ENCODE results near the gene ADAMTS5. TPM values are rescaled to one million over a fixed set of nuclear protein-coding genes. Genes with fewer than 3 reads are reported as not detected.

Gene ADAMTS5
- total RNA-seq, 2 donors from 2014 or later = 6.1 to 10.9 TPM

DNA sequence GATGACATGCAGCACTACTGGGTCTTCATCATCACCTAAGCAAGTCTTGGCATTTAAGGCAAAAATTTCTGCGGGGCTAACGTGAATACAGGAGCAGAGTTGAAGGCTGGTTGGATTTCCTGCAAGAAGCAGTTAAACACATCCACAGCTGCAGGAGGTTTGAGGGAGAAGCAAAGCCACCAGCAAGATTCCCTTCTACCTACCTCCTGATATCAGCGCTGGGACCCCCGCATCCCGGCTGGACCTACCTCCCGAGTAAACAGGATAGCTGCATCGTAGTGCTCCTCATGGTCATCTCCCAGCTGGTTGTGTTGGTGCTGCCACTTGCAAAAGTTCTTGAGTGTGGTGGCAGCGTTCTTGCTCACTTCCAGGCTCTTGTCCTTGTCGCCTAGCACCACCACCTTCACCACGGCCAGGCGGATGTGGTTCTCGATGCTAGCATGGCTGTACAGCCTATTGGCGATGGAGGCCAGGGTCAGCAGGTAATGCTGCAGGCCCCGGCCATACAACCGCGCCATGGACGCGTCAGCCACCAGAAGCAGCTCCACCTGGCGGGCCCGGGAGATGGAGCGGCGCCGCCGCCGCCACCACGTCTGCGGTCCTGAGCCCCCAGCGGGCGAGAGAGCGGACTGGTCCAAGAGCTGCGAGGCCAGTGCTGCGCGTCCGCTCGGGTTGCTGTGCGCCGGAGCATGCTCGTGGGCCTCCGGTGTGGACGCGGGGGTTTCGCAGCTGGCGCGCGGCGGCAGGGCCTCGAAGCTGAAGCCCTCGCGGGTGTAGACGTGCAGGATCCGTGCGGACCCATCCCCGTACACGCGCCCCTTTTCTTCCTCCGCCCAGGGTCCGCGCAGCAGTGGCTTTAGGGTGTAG lies 1.6 kb downstream of the ADAMTS5 start:
- peak overlapping the region; percentile 73 to 79 for H3K27ac ChIP-seq
- DNase-seq (ENCODE audit: low spot score) = no peak

DNA sequence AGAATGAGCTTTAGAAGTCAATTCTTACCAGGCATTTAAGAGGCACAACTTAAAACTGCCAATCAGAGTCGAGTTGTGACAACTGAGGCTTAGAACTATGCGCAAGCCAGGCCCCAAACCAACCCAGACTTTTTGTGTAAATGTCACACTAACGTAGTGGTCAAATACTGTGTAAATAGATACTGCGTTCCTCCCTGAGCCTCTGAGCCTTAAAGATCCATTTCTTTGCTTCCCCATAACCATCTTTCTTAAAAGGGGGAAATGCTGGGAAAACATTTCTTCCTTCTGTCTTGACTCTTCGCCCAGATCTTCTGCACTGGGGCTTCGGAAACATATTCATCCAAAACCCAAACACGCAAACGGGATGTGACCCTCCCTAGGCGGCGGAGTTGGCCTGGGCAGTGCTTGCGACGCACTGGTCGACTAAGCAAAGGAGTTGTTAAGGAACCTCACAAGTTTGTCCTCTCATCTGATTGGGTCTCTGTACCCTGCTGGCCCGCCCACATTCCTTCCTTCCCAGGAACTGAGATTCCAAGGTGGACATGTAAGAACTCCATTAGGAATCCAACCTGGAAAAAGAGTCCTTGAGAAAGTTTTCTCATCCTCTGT lies 2.6 kb downstream of the ADAMTS5 start:
- Histone ChIP-seq H3K4me1 (peaks cover 0 to 20% of the 10 kb centered on the region in 2 donors), H3K9me3 (no peaks in the 10 kb centered on the region), H3K36me3 (no peaks in the 10 kb centered on the region), H3K4me3 (peak overlapping the region; percentile 62 to 69), H3K27me3 (no peaks in the 10 kb centered on the region), H3K27ac (peak overlapping the region; percentile 73 to 79)
- peak; percentile 87 for DNase-seq (ENCODE audit: low spot score)
- TF ChIP-seq, protein P1, sequence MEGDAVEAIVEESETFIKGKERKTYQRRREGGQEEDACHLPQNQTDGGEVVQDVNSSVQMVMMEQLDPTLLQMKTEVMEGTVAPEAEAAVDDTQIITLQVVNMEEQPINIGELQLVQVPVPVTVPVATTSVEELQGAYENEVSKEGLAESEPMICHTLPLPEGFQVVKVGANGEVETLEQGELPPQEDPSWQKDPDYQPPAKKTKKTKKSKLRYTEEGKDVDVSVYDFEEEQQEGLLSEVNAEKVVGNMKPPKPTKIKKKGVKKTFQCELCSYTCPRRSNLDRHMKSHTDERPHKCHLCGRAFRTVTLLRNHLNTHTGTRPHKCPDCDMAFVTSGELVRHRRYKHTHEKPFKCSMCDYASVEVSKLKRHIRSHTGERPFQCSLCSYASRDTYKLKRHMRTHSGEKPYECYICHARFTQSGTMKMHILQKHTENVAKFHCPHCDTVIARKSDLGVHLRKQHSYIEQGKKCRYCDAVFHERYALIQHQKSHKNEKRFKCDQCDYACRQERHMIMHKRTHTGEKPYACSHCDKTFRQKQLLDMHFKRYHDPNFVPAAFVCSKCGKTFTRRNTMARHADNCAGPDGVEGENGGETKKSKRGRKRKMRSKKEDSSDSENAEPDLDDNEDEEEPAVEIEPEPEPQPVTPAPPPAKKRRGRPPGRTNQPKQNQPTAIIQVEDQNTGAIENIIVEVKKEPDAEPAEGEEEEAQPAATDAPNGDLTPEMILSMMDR (IDR thresholded peaks at IDR 0.05) = no peak

More for the DNA sequence above, 1.6 kb downstream of the ADAMTS5 start:
- no peaks in the 10 kb centered on the region for H3K9me3 ChIP-seq
- H3K27me3 ChIP-seq = no peaks in the 10 kb centered on the region
- H3K4me3 ChIP-seq = peak overlapping the region; percentile 62 to 69
- TF ChIP-seq, protein P1 (IDR thresholded peaks at IDR 0.05) = peak in 1 of 2 donors; percentile 47
- peaks cover 0 to 20% of the 10 kb centered on the region in 2 donors for H3K4me1 ChIP-seq
- H3K36me3 ChIP-seq = no peaks in the 10 kb centered on the region

DNA sequence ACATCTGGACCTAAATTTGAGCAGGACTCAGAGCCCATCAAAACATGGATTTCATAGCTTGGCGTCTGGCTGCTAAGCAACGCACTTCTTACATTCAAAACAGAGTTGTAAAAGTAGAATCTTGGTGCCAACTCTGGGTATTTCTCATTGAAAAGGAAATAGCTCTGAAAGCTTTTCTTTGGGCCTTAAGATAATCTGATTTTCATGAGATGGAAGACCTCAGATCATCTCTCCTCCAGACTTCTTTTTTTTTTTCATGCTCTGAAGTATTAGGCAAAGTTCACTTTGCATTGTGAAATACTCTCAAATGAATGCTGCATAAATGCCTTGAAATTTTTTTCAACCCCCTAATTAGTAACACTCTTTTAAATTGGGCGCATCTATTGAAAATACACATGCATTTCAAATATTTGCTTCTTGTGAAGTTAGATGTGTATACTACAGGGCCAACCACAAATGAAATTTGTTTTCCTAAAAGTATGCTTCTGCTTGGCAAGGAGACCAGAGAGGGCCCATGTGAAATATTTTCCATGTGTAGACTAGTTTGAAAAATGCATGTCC lies 4.2 kb downstream of the ADAMTS5 start:
- peak overlapping the region in 1 of 2 donors; percentile 79 for H3K27ac ChIP-seq
- TF ChIP-seq, protein P1 (IDR thresholded peaks at IDR 0.05) = no peak

DNA sequence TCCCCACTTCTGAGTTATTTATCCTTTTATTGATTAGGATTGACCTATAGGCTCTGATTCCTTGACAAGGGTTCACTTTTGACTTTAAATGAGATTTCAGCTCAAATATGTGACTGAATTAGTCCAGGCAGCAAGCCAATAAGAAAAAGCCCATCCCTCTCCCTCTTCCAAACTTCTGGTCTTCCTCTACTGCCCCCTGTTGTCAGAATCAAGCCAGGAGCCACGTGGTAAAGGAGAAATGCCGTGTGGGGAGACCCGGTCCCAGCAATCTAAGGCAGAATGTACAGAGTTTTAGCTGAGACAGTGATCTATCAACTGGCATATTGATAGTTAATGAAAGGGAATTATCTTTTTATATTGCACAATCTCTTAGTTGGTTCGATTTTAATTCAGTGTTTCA lies 5.2 kb downstream of the ADAMTS5 start:
- no peaks in the 10 kb centered on the region for H3K27me3 ChIP-seq
- peak overlapping the region in 1 of 2 donors; percentile 79 for H3K27ac ChIP-seq
- no peak overlapping the region for H3K4me3 ChIP-seq
- DNase-seq (ENCODE audit: low spot score) = no peak
- no peaks in the 10 kb centered on the region for H3K36me3 ChIP-seq
- H3K4me1 ChIP-seq = peaks cover 0 to 18% of the 10 kb centered on the region in 2 donors
- no peaks in the 10 kb centered on the region for H3K9me3 ChIP-seq
- TF ChIP-seq, protein P1 (IDR thresholded peaks at IDR 0.05) = no peak

More for the DNA sequence above, 4.2 kb downstream of the ADAMTS5 start:
- Histone ChIP-seq H3K27me3 (no peaks in the 10 kb centered on the region), H3K4me1 (peaks cover 0 to 24% of the 10 kb centered on the region in 2 donors), H3K36me3 (no peaks in the 10 kb centered on the region), H3K4me3 (peak overlapping the region in 1 of 2 donors; percentile 7), H3K9me3 (no peaks in the 10 kb centered on the region)
- no peak for DNase-seq (ENCODE audit: low spot score)

DNA sequence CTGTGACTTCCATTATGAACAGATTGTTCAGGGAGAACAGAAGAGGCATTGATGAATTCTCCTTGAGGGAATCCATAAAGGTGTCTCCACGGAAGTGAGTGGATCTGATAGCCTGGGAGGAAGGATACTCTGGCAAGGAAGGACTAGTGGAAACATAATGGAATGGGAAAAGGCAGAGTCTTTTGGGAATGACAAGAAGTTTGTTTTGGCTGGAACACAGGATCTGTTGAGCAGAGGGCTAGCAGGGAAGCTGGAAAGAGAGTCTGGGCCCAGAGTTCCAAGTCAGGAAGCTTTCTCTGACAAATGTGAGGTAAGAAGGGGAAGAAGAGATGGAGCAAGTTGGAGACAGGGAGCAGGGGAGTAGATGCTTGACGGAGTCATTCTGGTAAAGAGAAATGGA lies 8.1 kb downstream of the ADAMTS5 start:
- no peaks in the 10 kb centered on the region for H3K27me3 ChIP-seq
- no peaks in the 10 kb centered on the region for H3K9me3 ChIP-seq
- H3K4me1 ChIP-seq = peaks cover 0 to 6% of the 10 kb centered on the region in 2 donors
- no peak overlapping the region for H3K4me3 ChIP-seq
- no peaks in the 10 kb centered on the region for H3K36me3 ChIP-seq
- H3K27ac ChIP-seq = no peak overlapping the region
- TF ChIP-seq, protein P1 (IDR thresholded peaks at IDR 0.05) = no peak
- no peak for DNase-seq (ENCODE audit: low spot score)
